Stomach (tissue), 9 donors: ENCODE data around the gene MRPL23. TPM values are rescaled to one million over a fixed set of nuclear protein-coding genes. Genes with fewer than 3 reads are reported as not detected.
A peak's percentile ranks its signal among the peaks of the same experiment; 100 is the strongest.

Experiments used
- DNase-seq, 2 donors: peaks; one replicate each; pipeline versions ENCODE4 v3.0.0 to v3.0.0-alpha.2; 2013 to 2019
- H3K27ac ChIP-seq, 5 donors: fragments of 200-600 bp in 4 of 5; sonication (generic) in 4 of 5; one replicate each; pipeline ENCODE4 v1.5.1; 2013 to 2019; ENCODE audit warnings: mild to moderate bottlenecking in 1 of 5, moderate library complexity in 1 of 5
- H3K27me3 ChIP-seq, 3 donors: fragments of 200-600 bp; sonication (generic); one replicate each; pipeline ENCODE4 v1.5.1; 2017 to 2019; ENCODE audit warnings: mixed run types in 1 of 3
- H3K36me3 ChIP-seq, 4 donors: fragments of 200-600 bp; sonication (generic); 1 replicate in 3 of 4; 2 replicates in 1 of 4; pipeline ENCODE4 v1.5.1; 2016 to 2019
- H3K4me1 ChIP-seq, 4 donors: fragments of 200-600 bp; sonication (generic); one replicate each; pipeline ENCODE4 v1.5.1; 2016 to 2019
- H3K4me3 ChIP-seq, 4 donors: fragments of 200-600 bp; sonication (generic) in 3 of 4; one replicate each; pipeline ENCODE4 v1.5.1; 2016 to 2019; ENCODE audit warnings: mild to moderate bottlenecking in 1 of 4
- H3K9me3 ChIP-seq, 4 donors: fragments of 200-600 bp; sonication (generic); one replicate each; pipeline ENCODE4 v1.5.1; 2016 to 2019
- EP300 ChIP-seq: sonication (generic); formaldehyde crosslinking; IDR thresholded peaks from one replicate; pipeline ENCODE4 v1.6.1; 2017; ENCODE audit warnings: antibody characterized with exemption
- POLR2A ChIP-seq, 4 donors: fragments of 450-650 bp; IDR thresholded peaks; one replicate each; pipeline ENCODE4 v1.6.1; 2016; ENCODE audit warnings: antibody characterized with exemption in 4 of 4, control low read depth in 2 of 4, mild to moderate bottlenecking in 1 of 4, moderate library complexity in 1 of 4
- POLR2AphosphoS5 ChIP-seq, 3 donors: sonication (generic); formaldehyde crosslinking; IDR thresholded peaks; one replicate each; pipeline ENCODE4 v1.6.1; 2016; ENCODE audit warnings: antibody characterized with exemption in 3 of 3
- WGBS, 5 donors: extraction: QIAGEN DNeasy Blood & Tissue Kit in 3 of 5; methylation state at CpG; one replicate each; pipeline versions ENCODE4 v1.1.5 to v1.1.7; 2013 to 2018; 5-methylcytosine and 5-hydroxymethylcytosine counted together
- intact Hi-C: fragments of 100-400 bp; cut with DNase I; formaldehyde crosslinking; loops from one replicate; pipeline ENCODE4 v1.15.1; 2023; ENCODE audit warnings: low total_unique reads
- polyA plus RNA-seq, 3 donors: library from polyadenylated mRNA; stranded (reverse); fragments of 200-250 nt; gene quantifications; one replicate each; pipeline ENCODE4 v1.2.3, GENCODE V29; 2013
- total RNA-seq, 5 donors: library from RNA; depleted of rRNA; stranded (reverse); fragments of >200 nt; gene quantifications; one replicate each; pipeline versions ENCODE4 v1.1.0 to v1.2.3, GENCODE V29; 2014 to 2016
- TF ChIP-seq, protein P1 (sequence below), 7 experiments: fragments of 450-650 bp in 4 of 7; fragments of 200-600 bp in 3 of 7; sonication (generic) in 3 of 7; IDR thresholded peaks; one replicate each; pipeline ENCODE4 v1.5.1; 2016 to 2019; ENCODE audit warnings: antibody characterized with exemption in 7 of 7, control low read depth in 2 of 7, mild to moderate bottlenecking in 1 of 7
- donor health status: healthy with polysubstance abuse.
- donor health status: Bipolar disorder and iron deficiency.
- donor health status: healthy.

MRPL23 gene
- total and polyA plus RNA-seq, 8 donors, result 14.0 to 317 (median 113) TPM

DNA sequence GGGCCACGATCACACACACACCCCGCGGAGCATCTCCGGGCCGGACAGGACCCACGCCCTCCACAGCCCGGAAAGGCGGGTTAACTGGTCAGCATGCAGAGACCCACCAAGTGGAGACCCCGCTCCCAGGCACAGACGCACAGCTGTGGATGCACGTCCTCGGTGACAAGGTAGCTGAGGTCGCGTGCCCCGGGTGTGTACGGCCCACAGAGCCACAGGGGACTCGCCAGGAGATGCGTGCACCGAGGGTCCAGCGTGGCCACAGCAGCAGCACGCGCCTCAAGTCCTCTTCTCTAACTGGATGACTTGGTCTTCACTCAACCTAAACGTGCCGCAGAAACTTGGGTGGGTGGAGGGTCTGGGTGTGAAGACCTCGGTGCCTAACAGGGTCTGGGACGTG, 45.0 kb downstream of the MRPL23 start:
- no peaks in the 10 kb centered on the region for H3K4me1 ChIP-seq
- intact Hi-C loops, result no loop called here
- DNase-seq, result peak in 1 of 2 donors; percentile 12
- H3K27ac ChIP-seq, result no peak overlapping the region
- H3K9me3 ChIP-seq, result no peaks in the 10 kb centered on the region
- H3K4me3 ChIP-seq, result no peak overlapping the region
- WGBS, 5 donors, result 82 to 86% methylated on average over 11 to 14 of the region's 26 CpGs; no CpG with 5 or more reads in 3 of the 5 donors
- TF ChIP-seq, protein P1, sequence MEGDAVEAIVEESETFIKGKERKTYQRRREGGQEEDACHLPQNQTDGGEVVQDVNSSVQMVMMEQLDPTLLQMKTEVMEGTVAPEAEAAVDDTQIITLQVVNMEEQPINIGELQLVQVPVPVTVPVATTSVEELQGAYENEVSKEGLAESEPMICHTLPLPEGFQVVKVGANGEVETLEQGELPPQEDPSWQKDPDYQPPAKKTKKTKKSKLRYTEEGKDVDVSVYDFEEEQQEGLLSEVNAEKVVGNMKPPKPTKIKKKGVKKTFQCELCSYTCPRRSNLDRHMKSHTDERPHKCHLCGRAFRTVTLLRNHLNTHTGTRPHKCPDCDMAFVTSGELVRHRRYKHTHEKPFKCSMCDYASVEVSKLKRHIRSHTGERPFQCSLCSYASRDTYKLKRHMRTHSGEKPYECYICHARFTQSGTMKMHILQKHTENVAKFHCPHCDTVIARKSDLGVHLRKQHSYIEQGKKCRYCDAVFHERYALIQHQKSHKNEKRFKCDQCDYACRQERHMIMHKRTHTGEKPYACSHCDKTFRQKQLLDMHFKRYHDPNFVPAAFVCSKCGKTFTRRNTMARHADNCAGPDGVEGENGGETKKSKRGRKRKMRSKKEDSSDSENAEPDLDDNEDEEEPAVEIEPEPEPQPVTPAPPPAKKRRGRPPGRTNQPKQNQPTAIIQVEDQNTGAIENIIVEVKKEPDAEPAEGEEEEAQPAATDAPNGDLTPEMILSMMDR (IDR thresholded peaks at IDR 0.05), result no peak
- no peak for TF ChIP-seq POLR2AphosphoS5 (IDR thresholded peaks at IDR 0.05)
- no peak for TF ChIP-seq EP300
- no peak for TF ChIP-seq POLR2A (IDR thresholded peaks at IDR 0.05)
- H3K36me3 ChIP-seq, result no peaks in the 10 kb centered on the region
- H3K27me3 ChIP-seq, result no peaks in the 10 kb centered on the region

DNA sequence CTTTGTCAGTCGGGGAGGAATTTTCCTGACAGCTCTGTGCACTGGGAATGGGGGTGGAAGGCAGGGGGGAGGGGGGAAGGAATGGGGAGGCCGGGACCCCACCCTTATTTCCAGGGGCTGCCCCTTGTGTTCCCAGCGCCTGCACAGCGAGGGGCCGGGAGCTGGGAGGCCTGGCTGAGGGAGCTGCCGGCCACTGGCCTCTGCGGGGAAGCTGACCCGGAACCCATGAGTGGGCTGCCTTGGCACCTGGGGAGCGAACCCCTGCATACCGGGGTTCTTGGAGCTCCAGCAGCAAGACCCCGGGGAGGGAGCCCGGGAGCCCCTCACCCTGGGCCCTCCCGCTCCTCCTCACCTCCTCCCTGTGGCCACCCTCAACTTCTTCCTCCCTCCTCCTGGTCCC, 47.0 kb downstream of the MRPL23 start:
- Histone ChIP-seq H3K4me1 (no peaks in the 10 kb centered on the region), H3K27me3 (no peaks in the 10 kb centered on the region), H3K9me3 (no peaks in the 10 kb centered on the region), H3K36me3 (no peaks in the 10 kb centered on the region), H3K4me3 (no peak overlapping the region), H3K27ac (no peak overlapping the region)
- no peak for TF ChIP-seq EP300
- TF ChIP-seq POLR2A (IDR thresholded peaks at IDR 0.05), result no peak
- TF ChIP-seq, protein P1 (IDR thresholded peaks at IDR 0.05), result no peak
- no peak for TF ChIP-seq POLR2AphosphoS5 (IDR thresholded peaks at IDR 0.05)
- intact Hi-C loops, result no loop called here
- peak in 1 of 2 donors; percentile 27 for DNase-seq
- WGBS, 5 donors, result 70 to 82% methylated on average over 7 to 9 of the region's 13 CpGs; no CpG with 5 or more reads in 3 of the 5 donors

DNA sequence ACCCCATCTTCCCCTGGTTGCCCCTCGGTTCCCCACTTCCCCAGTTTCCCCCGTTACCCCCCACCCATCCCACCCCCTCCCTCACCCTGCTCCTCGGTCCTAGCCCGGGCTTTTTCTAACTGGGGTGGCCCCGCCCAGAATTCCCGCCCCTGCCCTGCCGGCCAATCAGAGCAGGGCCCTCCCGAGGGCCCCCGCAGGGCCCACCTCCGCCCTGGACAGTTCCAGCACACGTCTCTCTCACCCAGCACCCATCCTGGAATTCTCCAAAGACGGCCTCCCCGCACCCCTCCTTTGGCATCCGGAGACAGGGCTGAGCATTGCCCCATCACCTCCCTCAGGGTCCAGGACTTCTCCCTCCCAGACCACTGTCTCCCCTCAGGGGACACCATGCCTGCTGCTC, 50.6 kb downstream of the MRPL23 start, which contains the start of gene H19:
Gene H19 (minus strand): TSS at position 88 of the 400 bp plus-strand sequence.
- WGBS, 5 donors, result no CpG with 5 or more reads among the region's 14 CpGs
- no peak within 1 kb of the TSS for H3K4me3 ChIP-seq
- intact Hi-C loops, result no loop called here
- H3K27me3 ChIP-seq, result no peaks in the 10 kb centered on the region
- no peaks in the 10 kb centered on the region for H3K4me1 ChIP-seq
- H3K9me3 ChIP-seq, result no peaks in the 10 kb centered on the region
- no peak for DNase-seq
- no peaks in the 10 kb centered on the region for H3K36me3 ChIP-seq
- no peak within 1 kb of the TSS for H3K27ac ChIP-seq
- TF ChIP-seq EP300, result no peak
- TF ChIP-seq POLR2AphosphoS5 (IDR thresholded peaks at IDR 0.05), result no peak
- TF ChIP-seq, protein P1 (IDR thresholded peaks at IDR 0.05), result no peak
- TF ChIP-seq POLR2A (IDR thresholded peaks at IDR 0.05), result no peak

DNA sequence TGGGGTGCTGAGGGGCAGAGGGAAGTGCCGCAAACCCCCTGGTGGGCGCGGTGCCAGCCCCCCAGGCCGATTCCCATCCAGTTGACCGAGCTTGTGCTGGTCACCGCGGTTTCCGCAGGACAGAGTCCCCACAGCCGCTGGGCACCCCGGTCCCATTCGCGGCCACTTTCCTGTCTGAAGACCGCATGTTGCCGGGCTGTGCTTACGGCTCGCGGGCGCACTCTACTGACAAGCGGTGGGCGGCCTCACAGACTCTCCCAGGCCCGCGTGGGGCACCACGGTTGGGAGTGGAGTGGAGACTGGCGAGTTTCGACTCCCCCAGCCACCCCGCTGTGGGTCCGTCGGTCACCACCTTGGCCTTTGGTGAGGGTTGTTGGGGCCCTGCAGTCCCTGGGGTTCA, 51.2 kb downstream of the MRPL23 start:
- no CpG with 5 or more reads among the region's 28 CpGs for whole genome bisulfite sequencing, 5 donors
- Histone ChIP-seq H3K4me3 (no peak overlapping the region), H3K27ac (no peak overlapping the region), H3K9me3 (no peaks in the 10 kb centered on the region), H3K27me3 (no peaks in the 10 kb centered on the region), H3K4me1 (no peaks in the 10 kb centered on the region), H3K36me3 (no peaks in the 10 kb centered on the region)
- no peak for DNase-seq
- TF ChIP-seq POLR2A (IDR thresholded peaks at IDR 0.05) (no peak), POLR2AphosphoS5 (IDR thresholded peaks at IDR 0.05) (no peak), EP300 (no peak)
- TF ChIP-seq, protein P1 (IDR thresholded peaks at IDR 0.05), result no peak
- intact Hi-C loops, result no loop called here
